ENCODE data around the gene MRPS34.

The MRPS34 gene

DNA sequence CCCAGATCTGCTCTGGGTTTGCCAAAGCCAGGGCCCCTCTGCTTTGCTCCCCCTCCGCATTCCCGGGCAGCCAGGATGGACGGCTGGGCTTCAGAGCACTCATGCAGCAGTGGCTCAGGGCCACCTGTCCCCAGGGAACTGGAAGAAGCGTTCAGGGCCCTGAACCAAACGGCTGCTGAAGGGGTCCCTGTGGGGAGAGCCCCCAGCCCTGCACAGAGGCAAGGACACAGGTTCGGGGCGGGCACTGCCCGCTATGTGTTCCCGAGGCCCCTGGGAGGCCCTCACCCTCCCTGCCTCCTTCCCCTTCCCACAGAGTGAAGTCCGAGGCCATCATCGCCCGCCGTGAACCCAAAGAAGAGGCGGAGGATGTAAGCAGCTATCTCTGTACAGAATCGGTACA, 12.0 kb downstream of the MRPS34 start:
- CTCF ChIA-PET = interaction anchor here (0.7 kb wide), 1 partner anchor 103 kb away, joined by 3 read pairs; no protein-coding TSS in a partner anchor
- Histone ChIP-seq H3K36me3 (ENCODE audit: control insufficient read depth in 2 of 2, insufficient read depth in 1 of 2, low read length in 2 of 2) (peaks cover 0 to 76% of the 10 kb centered on the region in 2 experiments; a peak in 1 of 3 replicates), H3K4me3 (ENCODE audit: low read depth, low read length) (no peak overlapping the region), H3K9me3 (ENCODE audit: control insufficient read depth, insufficient read depth, low read depth, low read length) (no peaks in the 10 kb centered on the region), H3K4me1 (ENCODE audit: control insufficient read depth, insufficient read depth, low read length) (no peaks in the 10 kb centered on the region), H3K27ac (ENCODE audit: extremely low read depth, low read depth, low read length) (no peak overlapping the region)
- POLR2A ChIA-PET = interaction anchor here (0.9 to 1.0 kb wide), 2 partner anchors 9 to 12 kb away, joined by 3 read pairs; partner anchors contain the start of genes EME2 and MRPS34
- no peak for TF ChIP-seq ZNF544 (tag by site-specific recombination; IDR thresholded peaks at IDR 0.05)
- TF ChIP-seq ZBTB8A (tag by site-specific recombination; IDR thresholded peaks at IDR 0.05) = no peak
- TF ChIP-seq ZSCAN16 (tag by site-specific recombination; IDR thresholded peaks at IDR 0.05) = no peak
- TF ChIP-seq, protein P1, sequence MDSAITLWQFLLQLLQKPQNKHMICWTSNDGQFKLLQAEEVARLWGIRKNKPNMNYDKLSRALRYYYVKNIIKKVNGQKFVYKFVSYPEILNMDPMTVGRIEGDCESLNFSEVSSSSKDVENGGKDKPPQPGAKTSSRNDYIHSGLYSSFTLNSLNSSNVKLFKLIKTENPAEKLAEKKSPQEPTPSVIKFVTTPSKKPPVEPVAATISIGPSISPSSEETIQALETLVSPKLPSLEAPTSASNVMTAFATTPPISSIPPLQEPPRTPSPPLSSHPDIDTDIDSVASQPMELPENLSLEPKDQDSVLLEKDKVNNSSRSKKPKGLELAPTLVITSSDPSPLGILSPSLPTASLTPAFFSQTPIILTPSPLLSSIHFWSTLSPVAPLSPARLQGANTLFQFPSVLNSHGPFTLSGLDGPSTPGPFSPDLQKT (IDR thresholded peaks at IDR 0.05; ENCODE audit: borderline replicate concordance, low read depth, low read length) = no peak
- no peak for TF ChIP-seq ZIC2 (tag by site-specific recombination; IDR thresholded peaks at IDR 0.05)
- TF ChIP-seq MEIS1 (CRISPR knock-in tag; IDR thresholded peaks at IDR 0.05; ENCODE audit: borderline replicate concordance) = no peak
- no peak for TF ChIP-seq KLF16 (tag by site-specific recombination; IDR thresholded peaks at IDR 0.05)
- no peak for TF ChIP-seq ZNF114 (tag by site-specific recombination; IDR thresholded peaks at IDR 0.05)
- TF ChIP-seq, protein P2, sequence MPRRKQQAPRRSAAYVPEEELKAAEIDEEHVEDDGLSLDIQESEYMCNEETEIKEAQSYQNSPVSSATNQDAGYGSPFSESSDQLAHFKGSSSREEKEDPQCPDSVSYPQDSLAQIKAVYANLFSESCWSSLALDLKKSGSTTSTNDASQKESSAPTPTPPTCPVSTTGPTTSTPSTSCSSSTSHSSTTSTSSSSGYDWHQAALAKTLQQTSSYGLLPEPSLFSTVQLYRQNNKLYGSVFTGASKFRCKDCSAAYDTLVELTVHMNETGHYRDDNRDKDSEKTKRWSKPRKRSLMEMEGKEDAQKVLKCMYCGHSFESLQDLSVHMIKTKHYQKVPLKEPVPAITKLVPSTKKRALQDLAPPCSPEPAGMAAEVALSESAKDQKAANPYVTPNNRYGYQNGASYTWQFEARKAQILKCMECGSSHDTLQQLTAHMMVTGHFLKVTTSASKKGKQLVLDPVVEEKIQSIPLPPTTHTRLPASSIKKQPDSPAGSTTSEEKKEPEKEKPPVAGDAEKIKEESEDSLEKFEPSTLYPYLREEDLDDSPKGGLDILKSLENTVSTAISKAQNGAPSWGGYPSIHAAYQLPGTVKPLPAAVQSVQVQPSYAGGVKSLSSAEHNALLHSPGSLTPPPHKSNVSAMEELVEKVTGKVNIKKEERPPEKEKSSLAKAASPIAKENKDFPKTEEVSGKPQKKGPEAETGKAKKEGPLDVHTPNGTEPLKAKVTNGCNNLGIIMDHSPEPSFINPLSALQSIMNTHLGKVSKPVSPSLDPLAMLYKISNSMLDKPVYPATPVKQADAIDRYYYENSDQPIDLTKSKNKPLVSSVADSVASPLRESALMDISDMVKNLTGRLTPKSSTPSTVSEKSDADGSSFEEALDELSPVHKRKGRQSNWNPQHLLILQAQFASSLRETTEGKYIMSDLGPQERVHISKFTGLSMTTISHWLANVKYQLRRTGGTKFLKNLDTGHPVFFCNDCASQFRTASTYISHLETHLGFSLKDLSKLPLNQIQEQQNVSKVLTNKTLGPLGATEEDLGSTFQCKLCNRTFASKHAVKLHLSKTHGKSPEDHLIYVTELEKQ (tag by site-specific recombination; IDR thresholded peaks at IDR 0.05; ENCODE audit: borderline replicate concordance) = no peak
- no peak for TF ChIP-seq ZNF391 (tag by site-specific recombination; IDR thresholded peaks at IDR 0.05; ENCODE audit: borderline replicate concordance, low read depth)
- no peak for TF ChIP-seq ZNF473 (tag by site-specific recombination; IDR thresholded peaks at IDR 0.05)
- TF ChIP-seq KLF7 (tag by site-specific recombination; IDR thresholded peaks at IDR 0.05; ENCODE audit: borderline replicate concordance) = no peak
- no peak for TF ChIP-seq ZNF404 (tag by site-specific recombination; IDR thresholded peaks at IDR 0.05)
- TF ChIP-seq, protein P3, sequence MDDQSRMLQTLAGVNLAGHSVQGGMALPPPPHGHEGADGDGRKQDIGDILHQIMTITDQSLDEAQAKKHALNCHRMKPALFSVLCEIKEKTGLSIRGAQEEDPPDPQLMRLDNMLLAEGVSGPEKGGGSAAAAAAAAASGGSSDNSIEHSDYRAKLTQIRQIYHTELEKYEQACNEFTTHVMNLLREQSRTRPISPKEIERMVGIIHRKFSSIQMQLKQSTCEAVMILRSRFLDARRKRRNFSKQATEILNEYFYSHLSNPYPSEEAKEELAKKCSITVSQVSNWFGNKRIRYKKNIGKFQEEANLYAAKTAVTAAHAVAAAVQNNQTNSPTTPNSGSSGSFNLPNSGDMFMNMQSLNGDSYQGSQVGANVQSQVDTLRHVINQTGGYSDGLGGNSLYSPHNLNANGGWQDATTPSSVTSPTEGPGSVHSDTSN (CRISPR knock-in tag; IDR thresholded peaks at IDR 0.05) = no peak
- TF ChIP-seq ZBTB7A (tag by site-specific recombination; IDR thresholded peaks at IDR 0.05; ENCODE audit: low read depth) = no peak
- no peak for TF ChIP-seq ZNF202 (tag by site-specific recombination; IDR thresholded peaks at IDR 0.05; ENCODE audit: borderline replicate concordance)
- no peak for TF ChIP-seq ZBTB20 (tag by site-specific recombination; IDR thresholded peaks at IDR 0.05)
- TF ChIP-seq YY1 (tag by site-specific recombination; IDR thresholded peaks at IDR 0.05) = no peak
- no peak for TF ChIP-seq ZNF621 (tag by site-specific recombination; IDR thresholded peaks at IDR 0.05)
- TF ChIP-seq ZNF302 (tag by site-specific recombination; IDR thresholded peaks at IDR 0.05; ENCODE audit: low read depth) = no peak

DNA sequence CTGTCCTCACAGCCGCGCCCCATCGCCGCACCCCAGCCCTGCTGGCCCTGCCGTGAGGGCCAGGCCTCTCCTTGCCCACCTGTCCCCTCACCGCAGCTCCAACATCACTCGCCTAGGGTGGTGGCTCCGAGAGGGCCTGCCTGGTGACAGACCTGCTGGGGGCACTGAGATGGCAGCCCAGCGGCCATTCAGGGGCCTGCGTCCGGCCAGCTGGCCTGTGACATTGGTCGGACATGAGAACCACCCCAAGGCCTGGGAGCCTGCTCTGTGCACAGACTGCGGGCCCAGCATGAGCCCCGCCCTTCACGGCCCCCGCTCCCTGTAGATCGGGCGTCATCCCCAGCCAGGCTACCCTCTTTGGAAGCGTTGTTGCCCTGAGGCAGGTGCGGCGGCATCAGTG, 13.4 kb downstream of the MRPS34 start:
- no peaks in the 10 kb centered on the region for H3K4me1 ChIP-seq (ENCODE audit: control insufficient read depth, insufficient read depth, low read length)
- peaks cover 0 to 69% of the 10 kb centered on the region in 2 experiments; a peak in 2 of 3 replicates for H3K36me3 ChIP-seq (ENCODE audit: control insufficient read depth in 2 of 2, insufficient read depth in 1 of 2, low read length in 2 of 2)
- H3K4me3 ChIP-seq (ENCODE audit: low read depth, low read length) = no peak overlapping the region
- H3K9me3 ChIP-seq (ENCODE audit: control insufficient read depth, insufficient read depth, low read depth, low read length) = no peaks in the 10 kb centered on the region
- POLR2A ChIA-PET = no interaction called here
- no peak overlapping the region for H3K27ac ChIP-seq (ENCODE audit: extremely low read depth, low read depth, low read length)
- TF ChIP-seq ZNF239 (tag by site-specific recombination; IDR thresholded peaks at IDR 0.05) = no peak
- TF ChIP-seq ZNF544 (tag by site-specific recombination; IDR thresholded peaks at IDR 0.05) = no peak
- no peak for TF ChIP-seq ZNF138 (tag by site-specific recombination; IDR thresholded peaks at IDR 0.05; ENCODE audit: borderline replicate concordance)
- CTCF ChIA-PET = no interaction called here
